Measurements from ENCODE around the gene KPNA2.
A peak's percentile ranks its signal among the peaks of the same experiment; 100 is the strongest.

Gene KPNA2

GRCh38 chr17:68035523-68036303 lies at the start of gene KPNA2:
TSS of gene KPNA2 (plus strand) at chr17:68035735. CDS start at chr17:68037133, 1,398 bp downstream.
- DNase-seq = peak; percentile 98
- no peaks in the 10 kb centered on the region for H3K9me2 ChIP-seq (replicated peaks; ENCODE audit: insufficient read depth, low read length)
- no peaks in the 10 kb centered on the region for H4K20me1 ChIP-seq (ENCODE audit: insufficient read depth, low read length)
- H3K36me3 ChIP-seq (replicated peaks; ENCODE audit: insufficient read depth, low read length) = peaks cover 15% of the 10 kb centered on the region
- H3K4me3 ChIP-seq (ENCODE audit: low read length) = peak within 1 kb of the TSS; percentile 98
- no peaks in the 10 kb centered on the region for H3K27me3 ChIP-seq (replicated peaks; ENCODE audit: insufficient read depth, low read length)
- peak within 1 kb of the TSS; percentile 57 for H2AFZ ChIP-seq (ENCODE audit: low read length)
- no peak for TF ChIP-seq EZH2phosphoT487 (IDR thresholded peaks at IDR 0.05; ENCODE audit: low read length)
- no peak for TF ChIP-seq EZH2 (optimal IDR thresholded peaks at IDR 0.05; ENCODE audit: low read depth, low read length)
- H3K4me2 ChIP-seq (ENCODE audit: low read depth, low read length) = peak within 1 kb of the TSS; percentile 75
- no peaks in the 10 kb centered on the region for H3K9me3 ChIP-seq (replicated peaks; ENCODE audit: insufficient read depth, low read length)
- H3K79me2 ChIP-seq (ENCODE audit: low read length) = peaks cover 45% of the 10 kb centered on the region
- H3K27ac ChIP-seq (ENCODE audit: low read length) = peak within 1 kb of the TSS; percentile 76; the same call in 1 of the 2 replicates
- H3K9ac ChIP-seq (ENCODE audit: low read length) = peak within 1 kb of the TSS; percentile 97
- peaks cover 14% of the 10 kb centered on the region for H3K4me1 ChIP-seq (ENCODE audit: low read length)
- H3F3A ChIP-seq (ENCODE audit: insufficient read depth, low read length) = 0 out of 2 replicates have a peak, but pooled peaks cover 2% of the 10 kb centered on the region

- DNase-seq = no peak
- H3K79me2 ChIP-seq (ENCODE audit: low read length) = no peaks in the 10 kb centered on the region
These were observed 44.6 kb upstream of the KPNA2 start for GRCh38 chr17:67990909-67991308.

GRCh38 chr17:67992548-67993152 lies 42.9 kb upstream of the KPNA2 start:
- Histone ChIP-seq H3K27me3 (replicated peaks; ENCODE audit: insufficient read depth, low read length) (peaks cover 21% of the 10 kb centered on the region), H3K4me3 (ENCODE audit: low read length) (peak overlapping the region; percentile 89), H3K4me2 (ENCODE audit: low read depth, low read length) (peak overlapping the region; percentile 78), H3K27ac (ENCODE audit: low read length) (peak overlapping the region; percentile 81; the same call in 1 of the 2 replicates), H2AFZ (ENCODE audit: low read length) (peak overlapping the region; percentile 61), H3K79me2 (ENCODE audit: low read length) (no peaks in the 10 kb centered on the region), H3K36me3 (replicated peaks; ENCODE audit: insufficient read depth, low read length) (no peaks in the 10 kb centered on the region), H3F3A (ENCODE audit: insufficient read depth, low read length) (peaks cover 13% of the 10 kb centered on the region), H3K9me2 (replicated peaks; ENCODE audit: insufficient read depth, low read length) (no peaks in the 10 kb centered on the region), H3K9me3 (replicated peaks; ENCODE audit: insufficient read depth, low read length) (no peaks in the 10 kb centered on the region), H4K20me1 (ENCODE audit: insufficient read depth, low read length) (no peaks in the 10 kb centered on the region), H3K9ac (ENCODE audit: low read length) (peak overlapping the region; percentile 80), H3K4me1 (ENCODE audit: low read length) (no peaks in the 10 kb centered on the region)
- DNase-seq = peak; percentile 19
- TF ChIP-seq CTCF (IDR thresholded peaks at IDR 0.05; ENCODE audit: low read length) (no peak), EZH2 (optimal IDR thresholded peaks at IDR 0.05; ENCODE audit: low read depth, low read length) (no peak), EZH2phosphoT487 (IDR thresholded peaks at IDR 0.05; ENCODE audit: low read length) (no peak)

More at GRCh38 chr17:67990909-67991308, 44.6 kb upstream of the KPNA2 start:
- peaks cover 14% of the 10 kb centered on the region for H3K27me3 ChIP-seq (replicated peaks; ENCODE audit: insufficient read depth, low read length)
- H3K9me3 ChIP-seq (replicated peaks; ENCODE audit: insufficient read depth, low read length) = no peaks in the 10 kb centered on the region
- H4K20me1 ChIP-seq (ENCODE audit: insufficient read depth, low read length) = no peaks in the 10 kb centered on the region
- H3K9me2 ChIP-seq (replicated peaks; ENCODE audit: insufficient read depth, low read length) = no peaks in the 10 kb centered on the region
- no peak overlapping the region for H3K9ac ChIP-seq (ENCODE audit: low read length)
- no peak overlapping the region for H3K4me2 ChIP-seq (ENCODE audit: low read depth, low read length)
- no peak overlapping the region for H3K4me3 ChIP-seq (ENCODE audit: low read length)
- H3F3A ChIP-seq (ENCODE audit: insufficient read depth, low read length) = peaks cover 13% of the 10 kb centered on the region
- H2AFZ ChIP-seq (ENCODE audit: low read length) = no peak overlapping the region
- H3K36me3 ChIP-seq (replicated peaks; ENCODE audit: insufficient read depth, low read length) = no peaks in the 10 kb centered on the region
- no peak for TF ChIP-seq EZH2 (optimal IDR thresholded peaks at IDR 0.05; ENCODE audit: low read depth, low read length)
- TF ChIP-seq CTCF (IDR thresholded peaks at IDR 0.05; ENCODE audit: low read length) = no peak
- no peak for TF ChIP-seq EZH2phosphoT487 (IDR thresholded peaks at IDR 0.05; ENCODE audit: low read length)
- H3K27ac ChIP-seq (ENCODE audit: low read length) = no peak overlapping the region
- H3K4me1 ChIP-seq (ENCODE audit: low read length) = no peaks in the 10 kb centered on the region

All from MM.1S (cell line).